ENCODE data around the gene C11orf68. TPM values are rescaled to one million over a fixed set of nuclear protein-coding genes. Genes with fewer than 3 reads are reported as not detected.

The C11orf68 gene
- total and polyA plus RNA-seq, 2 of the 8 experiments (the other 6 are each of a cell fraction or from before 2014, with no cell fraction given): 24.0 to 51.2 TPM

GRCh38 chr11:65888163-65888814 lies 30.6 kb downstream of the C11orf68 start, which contains the start of gene FIBP:
Gene FIBP, minus strand, starts transcription at chr11:65888471. Its CDS starts 53 bp downstream, at chr11:65888418.
- peaks cover 0 to 14% (median 8%) of the 10 kb centered on the region in 4 experiments; a peak in 6 of 7 replicates for H3K27me3 ChIP-seq (replicated peaks in 1 of 4; ENCODE audit: control insufficient read depth in 3 of 4, extremely low read depth in 1 of 4, insufficient read depth in 3 of 4, low read length in 3 of 4)
- H3K79me1 ChIP-seq (ENCODE audit: low read depth, low read length): no peaks in the 10 kb centered on the region
- peak within 1 kb of the TSS; percentile 87 for H3K18ac ChIP-seq (ENCODE audit: extremely low read depth, low read length)
- H2BK5ac ChIP-seq (ENCODE audit: low read depth, low read length): peak within 1 kb of the TSS; percentile 87
- FAIRE-seq: no peak
- peak; percentile 87 to 98 for DNase-seq (ENCODE audit: low read depth in 1 of 2, low spot score in 2 of 2)
- peak within 1 kb of the TSS; percentile 92; the same call in 1 of the 2 replicates for H2BK15ac ChIP-seq (ENCODE audit: low read length)
- no peak within 1 kb of the TSS for H2AK5ac ChIP-seq (ENCODE audit: low read depth, low read length)
- H4K91ac ChIP-seq (replicated peaks; ENCODE audit: insufficient read length, low read length): peak within 1 kb of the TSS; percentile 95
- no peak within 1 kb of the TSS for H2BK20ac ChIP-seq (ENCODE audit: low read length)
- H3K56ac ChIP-seq (replicated peaks; ENCODE audit: insufficient read length, low read depth, low read length): peak within 1 kb of the TSS; percentile 59
- no peak within 1 kb of the TSS for H3K14ac ChIP-seq (ENCODE audit: insufficient read length)
- H3K9ac ChIP-seq (replicated peaks in 1 of 4; ENCODE audit: extremely low read depth in 1 of 4, low read depth in 3 of 4, low read length in 3 of 4): peak within 1 kb of the TSS in 3 of 4 experiments; percentile 58 to 71 (median 69); a peak in 5 of 7 replicates
- peaks cover 0 to 27% (median 12%) of the 10 kb centered on the region in 4 experiments; a peak in 5 of 7 replicates for H3K4me1 ChIP-seq (replicated peaks in 1 of 4; ENCODE audit: control insufficient read depth in 3 of 4, insufficient read depth in 4 of 4, low read length in 3 of 4)
- H4K8ac ChIP-seq (ENCODE audit: extremely low read depth, insufficient read depth, low read length): peak within 1 kb of the TSS; percentile 90; the same call in 1 of the 2 replicates
- WGBS, 2 experiments (ENCODE audit: extremely low coverage in 1 of 2, insufficient coverage in 1 of 2, insufficient read length in 1 of 2, insufficient replicate concordance in 2 of 2, low coverage in 1 of 2, low lambda C conversion rate in 2 of 2, missing lambda C conversion rate in 1 of 2): 2% methylated on average over 32 of the region's 57 CpGs; no CpG with 5 or more reads in 1 of the 2 experiments
- H2BK120ac ChIP-seq (replicated peaks; ENCODE audit: low read depth, low read length): no peak within 1 kb of the TSS
- peak within 1 kb of the TSS; percentile 89 for H4K5ac ChIP-seq (ENCODE audit: insufficient read length, low read depth, low read length)
- no peak within 1 kb of the TSS for H3K4ac ChIP-seq (replicated peaks; ENCODE audit: insufficient read length, low read depth, low read length)
- H3K36me3 ChIP-seq (ENCODE audit: control insufficient read depth in 2 of 4, insufficient read depth in 4 of 4, low read length in 3 of 4): peaks cover 8 to 18% (median 15%) of the 10 kb centered on the region in 4 experiments; a peak in 7 of 8 replicates
- H3K27ac ChIP-seq (ENCODE audit: low read depth, low read length): peak within 1 kb of the TSS; percentile 75
- peak within 1 kb of the TSS; percentile 94 to 97 for H3K4me2 ChIP-seq (ENCODE audit: insufficient read depth in 1 of 2, low read depth in 2 of 2, low read length in 2 of 2)
- peaks cover 7 to 9% of the 10 kb centered on the region in 2 experiments for H4K20me1 ChIP-seq (replicated peaks in 1 of 2; ENCODE audit: control insufficient read depth in 1 of 2, insufficient read depth in 2 of 2, low read length in 2 of 2)
- H3K23me2 ChIP-seq (ENCODE audit: low read depth, low read length): peaks cover 25% of the 10 kb centered on the region
- peak within 1 kb of the TSS; percentile 73 to 84 (median 79) for H3K4me3 ChIP-seq (ENCODE audit: extremely low read depth in 1 of 4, insufficient read depth in 2 of 4, low read depth in 3 of 4, low read length in 4 of 4)
- no peak within 1 kb of the TSS for H3K23ac ChIP-seq (ENCODE audit: insufficient read length)
- no peak within 1 kb of the TSS; the same call in 1 of the 2 replicates for H2BK12ac ChIP-seq (ENCODE audit: low read depth, low read length)
- H3K9me3 ChIP-seq (ENCODE audit: insufficient read depth in 2 of 2, low read depth in 1 of 2, low read length in 1 of 2): no peaks in the 10 kb centered on the region
- ChIA-PET POLR2A (ENCODE audit: partially characterized antibody) (interaction anchor here (0.7 to 39.7 kb wide), 18 partner anchors 9 to 383 kb away, joined by 3 to 1071 read pairs (median 3); partner anchors contain the start of genes BANF1, CFL1, EFEMP2 and KAT5), CTCF (ENCODE audit: partially characterized antibody) (interaction anchor here (0.6 to 19.6 kb wide), 49 partner anchors 11 to 380 kb away, joined by 3 to 283 read pairs (median 6); partner anchors contain the start of genes AP5B1, BANF1, CFL1 and CTSW)
- H2AFZ ChIP-seq (ENCODE audit: low read length): peak within 1 kb of the TSS; percentile 29; the same call in 1 of the 2 replicates
- peaks cover 0 to 4% of the 10 kb centered on the region in 2 experiments; a peak in 1 of 4 replicates for H3K79me2 ChIP-seq (ENCODE audit: control insufficient read depth in 1 of 2, insufficient read depth in 2 of 2, low read length in 2 of 2)
- TF ChIP-seq CREB1 (IDR thresholded peaks at IDR 0.05) (peak; percentile 92), E2F6 (IDR thresholded peaks at IDR 0.05) (peak; percentile 29; the same call in 1 of the 2 replicates), RAD21 (IDR thresholded peaks at IDR 0.05 in 1 of 2, conservative IDR thresholded peaks at IDR 0.05 in 1 of 2; ENCODE audit: low read depth in 2 of 2, low read length in 2 of 2) (peak; percentile 42 to 64), POU5F1 (IDR thresholded peaks at IDR 0.05; ENCODE audit: low read depth, low read length) (no peak), BACH1 (IDR thresholded peaks at IDR 0.05; ENCODE audit: low read length) (peak; percentile 57; the same call in 1 of the 2 replicates), CBX8 (IDR thresholded peaks at IDR 0.05; ENCODE audit: borderline replicate concordance, low read depth, low read length) (no peak), FOSL1 (IDR thresholded peaks at IDR 0.05; ENCODE audit: insufficient read depth, low read depth, low read length) (no peak), SRF (IDR thresholded peaks at IDR 0.05; ENCODE audit: low read depth, low read length) (peak; percentile 64), CTBP2 (IDR thresholded peaks at IDR 0.05; ENCODE audit: borderline replicate concordance, insufficient read depth, insufficient read length, low read length) (no peak), MAX (IDR thresholded peaks at IDR 0.05) (peak; percentile 69; the same call in 1 of the 2 replicates)
